Stromal cell of bone marrow (primary cell): Measurements from ENCODE around the gene SOBP.
A peak's percentile ranks its signal among the peaks of the same experiment; 100 is the strongest.

Experiments used
- DNase-seq: peaks from one replicate; pipeline ENCODE4 v3.0.0-alpha.2; 2012; ENCODE audit warnings: low read depth

The SOBP gene

GRCh38 chr6:107660839-107661238 is 170.9 kb downstream of the SOBP start:
- DNase-seq, result no peak

GRCh38 chr6:107661291-107661690 is 171.4 kb downstream of the SOBP start:
- DNase-seq, result no peak

GRCh38 chr6:107662333-107662732 is 172.4 kb downstream of the SOBP start:
- DNase-seq, result no peak

GRCh38 chr6:107663308-107663707 is 173.4 kb downstream of the SOBP start:
- no peak for DNase-seq

- no peak for DNase-seq
These were observed 175.5 kb downstream of the SOBP start for GRCh38 chr6:107665382-107665781.

GRCh38 chr6:107666084-107666980 is 176.4 kb downstream of the SOBP start:
- DNase-seq, result no peak

- DNase-seq, result no peak
These were observed 177.2 kb downstream of the SOBP start for GRCh38 chr6:107666981-107667601.

GRCh38 chr6:107667790-107668189 is 177.9 kb downstream of the SOBP start:
- no peak for DNase-seq

- no peak for DNase-seq
These were observed 179.0 kb downstream of the SOBP start for GRCh38 chr6:107668743-107669474.

GRCh38 chr6:107670792-107671199 is 180.9 kb downstream of the SOBP start:
- DNase-seq, result no peak

GRCh38 chr6:107673076-107673494 is 183.2 kb downstream of the SOBP start:
- DNase-seq, result no peak

GRCh38 chr6:107674995-107675738 is 185.2 kb downstream of the SOBP start:
- DNase-seq, result no peak

GRCh38 chr6:107676042-107676441 is 186.1 kb downstream of the SOBP start:
- no peak for DNase-seq

GRCh38 chr6:107677399-107677798 is 187.5 kb downstream of the SOBP start:
- DNase-seq, result no peak

- no peak for DNase-seq
These were observed 189.5 kb downstream of the SOBP start for GRCh38 chr6:107679457-107679856.

- DNase-seq, result no peak
These were observed 192.8 kb downstream of the SOBP start for GRCh38 chr6:107682721-107683120.

GRCh38 chr6:107683183-107683582 is 193.3 kb downstream of the SOBP start:
- DNase-seq, result no peak

- no peak for DNase-seq
These were observed 195.1 kb downstream of the SOBP start for GRCh38 chr6:107684996-107685395.

- no peak for DNase-seq
These were observed 199.3 kb downstream of the SOBP start for GRCh38 chr6:107689190-107689589.

- no peak for DNase-seq
These were observed 200.2 kb downstream of the SOBP start for GRCh38 chr6:107689951-107690642.

- peak; percentile 80 for DNase-seq
These were observed 200.7 kb downstream of the SOBP start for GRCh38 chr6:107690643-107691061.
